Activated naive CD4-positive, alpha-beta T cell treated with anti-CD3 and anti-CD28 coated beads, Interleukin-2, amount 50 U/mL, for 24 hours (primary cell): ENCODE measurements around the gene MROH7.

Source experiments
- H3K27ac Mint-ChIP-seq: one replicate; pipeline ENCODE4 v1.8.0; 2021; ENCODE audit warnings: mild to moderate bottlenecking, mixed read lengths
- H3K27me3 Mint-ChIP-seq: one replicate; pipeline ENCODE4 v1.8.0; 2021; ENCODE audit warnings: mixed read lengths
- H3K36me3 Mint-ChIP-seq: one replicate; pipeline ENCODE4 v1.8.0; 2021; ENCODE audit warnings: mixed read lengths
- H3K4me1 Mint-ChIP-seq: one replicate; pipeline ENCODE4 v1.8.0; 2021; ENCODE audit warnings: mixed read lengths
- H3K4me3 Mint-ChIP-seq: one replicate; pipeline ENCODE4 v1.8.0; 2021; ENCODE audit warnings: mild to moderate bottlenecking, mixed read lengths
- H3K9me3 Mint-ChIP-seq: one replicate; pipeline ENCODE4 v1.8.0; 2021; ENCODE audit warnings: mixed read lengths

MROH7 gene

DNA sequence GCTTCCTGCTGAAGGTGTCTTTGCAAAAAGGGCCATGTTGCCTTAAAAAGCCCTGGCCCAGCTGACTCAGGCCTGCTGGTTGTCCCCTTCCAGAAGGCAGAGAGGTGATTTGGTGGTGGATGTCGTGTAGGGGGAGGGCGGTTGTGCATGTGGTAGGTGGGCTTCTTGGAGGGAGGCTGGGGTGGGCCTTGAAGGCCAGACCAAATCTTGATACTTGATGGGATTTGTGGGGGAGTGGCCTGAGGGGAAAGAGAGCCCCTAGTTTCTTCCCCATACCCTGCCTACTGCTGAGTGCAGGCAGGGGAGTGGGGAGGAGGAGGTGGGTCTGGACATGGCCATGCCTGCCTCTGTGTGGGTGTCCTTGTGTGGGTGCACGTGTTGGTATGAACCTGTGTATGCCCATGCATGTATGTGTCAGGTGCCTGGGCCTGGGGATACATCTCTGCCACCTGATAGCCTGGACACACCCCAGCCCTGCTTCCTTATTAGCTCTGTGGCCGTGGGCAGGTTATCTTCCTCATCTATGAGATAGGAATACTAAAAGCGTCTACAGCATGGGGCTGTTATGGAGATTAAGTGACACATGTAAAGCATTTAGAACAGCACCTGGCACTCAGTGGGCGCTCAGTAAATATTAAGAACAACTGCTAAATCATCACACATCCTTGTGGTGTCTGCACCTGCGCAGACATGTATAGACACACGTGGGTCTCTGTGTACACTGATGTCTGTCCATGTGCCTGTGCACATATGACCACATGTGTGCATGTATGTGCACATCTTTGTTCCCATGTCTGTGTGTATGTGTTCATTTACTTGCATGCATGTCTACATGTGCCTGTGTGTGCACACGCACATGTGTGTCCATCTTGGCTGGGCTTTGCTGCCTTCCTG lies 35.2 kb upstream of the MROH7 start:
- Mint-ChIP-seq H3K4me3 (no peak overlapping the region), H3K27me3 (no peaks in the 10 kb centered on the region), H3K9me3 (no peaks in the 10 kb centered on the region), H3K27ac (no peak overlapping the region), H3K36me3 (no peaks in the 10 kb centered on the region), H3K4me1 (peaks cover 14% of the 10 kb centered on the region)

DNA sequence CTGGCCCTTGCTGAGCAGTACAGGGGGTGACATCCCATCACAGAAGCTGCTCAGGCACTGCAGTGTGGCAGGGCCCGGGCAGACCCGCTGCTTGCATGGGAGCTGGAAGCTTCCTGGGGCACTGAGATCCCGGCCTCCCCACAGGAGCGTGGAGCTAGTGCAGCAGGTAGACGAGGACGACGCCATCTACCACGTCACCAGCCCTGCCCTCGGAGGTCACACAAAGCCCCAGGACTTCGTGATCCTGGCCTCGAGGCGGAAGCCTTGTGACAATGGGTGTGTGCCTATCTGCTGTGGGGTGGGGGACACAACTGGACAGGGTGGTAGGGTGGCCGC lies 34.6 kb upstream of the MROH7 start:
- H3K27ac Mint-ChIP-seq: no peak overlapping the region
- no peaks in the 10 kb centered on the region for H3K27me3 Mint-ChIP-seq

DNA sequence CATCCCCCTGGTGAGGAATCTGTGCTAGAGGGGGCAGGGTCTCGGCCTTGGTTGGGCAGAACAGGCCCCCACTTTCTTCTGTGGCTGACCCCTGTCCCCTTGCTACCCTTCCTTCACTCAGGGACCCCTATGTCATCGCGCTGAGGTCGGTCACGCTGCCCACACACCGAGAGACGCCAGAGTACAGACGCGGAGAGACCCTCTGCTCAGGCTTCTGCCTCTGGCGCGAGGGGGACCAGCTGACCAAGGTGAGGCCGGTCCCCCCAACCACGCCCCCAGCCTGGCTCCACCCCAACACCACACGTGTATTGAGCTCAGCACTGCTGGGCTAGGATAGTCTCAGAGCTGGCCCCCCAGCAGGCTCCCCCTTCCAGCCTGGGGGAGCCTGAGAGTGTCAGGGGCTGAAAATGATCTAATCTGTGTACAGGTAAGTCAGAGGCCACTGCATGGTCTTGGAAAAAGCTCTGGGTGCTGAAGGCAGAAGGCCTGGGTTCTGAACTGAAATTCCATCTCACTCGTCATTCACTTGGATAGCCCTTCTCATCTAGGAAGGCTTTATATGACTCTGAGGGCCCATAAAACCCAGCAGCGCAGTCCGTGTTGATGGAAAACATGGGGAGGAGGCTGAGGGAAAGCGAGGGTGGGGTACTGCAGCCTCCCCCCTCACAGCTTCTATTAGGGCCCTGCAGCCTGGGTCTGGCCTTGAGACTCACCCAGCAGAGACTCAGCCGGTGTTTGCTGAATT lies 33.6 kb upstream of the MROH7 start:
- H3K4me3 Mint-ChIP-seq: no peak overlapping the region
- no peaks in the 10 kb centered on the region for H3K9me3 Mint-ChIP-seq
- H3K4me1 Mint-ChIP-seq: peaks cover 14% of the 10 kb centered on the region
- no peak overlapping the region for H3K27ac Mint-ChIP-seq
- no peaks in the 10 kb centered on the region for H3K36me3 Mint-ChIP-seq
- H3K27me3 Mint-ChIP-seq: no peaks in the 10 kb centered on the region

More for the DNA sequence above, 34.6 kb upstream of the MROH7 start:
- H3K4me1 Mint-ChIP-seq: peaks cover 14% of the 10 kb centered on the region
- H3K9me3 Mint-ChIP-seq: no peaks in the 10 kb centered on the region
- H3K4me3 Mint-ChIP-seq: no peak overlapping the region
- H3K36me3 Mint-ChIP-seq: no peaks in the 10 kb centered on the region

DNA sequence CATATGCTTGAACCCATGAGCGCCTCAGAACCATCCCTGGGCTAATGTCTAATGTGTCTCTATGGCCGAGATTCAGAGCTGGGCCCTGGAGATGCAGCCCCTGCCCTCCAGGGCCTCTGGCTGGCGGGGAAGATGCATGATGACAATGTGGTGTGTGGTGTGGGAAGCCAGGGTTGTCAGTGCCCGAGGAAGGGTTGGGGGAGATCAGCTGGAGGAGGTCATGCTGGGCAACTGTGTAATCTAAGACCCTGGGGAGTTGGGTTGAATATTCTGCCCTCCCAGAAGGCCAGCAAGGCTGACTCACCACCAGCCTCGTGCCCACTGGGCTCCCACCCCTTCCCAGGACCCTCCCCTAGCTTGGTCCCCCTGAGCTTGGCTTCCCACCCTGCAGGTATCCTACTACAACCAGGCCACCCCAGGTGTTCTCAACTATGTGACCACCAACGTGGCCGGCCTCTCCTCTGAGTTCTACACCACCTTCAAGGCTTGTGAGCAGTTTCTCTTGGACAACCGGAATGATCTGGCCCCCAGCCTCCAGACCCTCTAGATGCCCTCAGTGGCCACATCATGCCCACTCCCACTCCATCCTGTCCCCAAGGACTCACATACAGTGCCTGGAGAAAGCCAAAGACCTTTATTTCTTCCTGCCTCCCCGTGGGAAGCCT lies 32.9 kb upstream of the MROH7 start:
- no peak overlapping the region for H3K4me3 Mint-ChIP-seq
- H3K36me3 Mint-ChIP-seq: no peaks in the 10 kb centered on the region
- H3K27me3 Mint-ChIP-seq: no peaks in the 10 kb centered on the region
- H3K4me1 Mint-ChIP-seq: peaks cover 14% of the 10 kb centered on the region
- H3K27ac Mint-ChIP-seq: no peak overlapping the region
- H3K9me3 Mint-ChIP-seq: no peaks in the 10 kb centered on the region

DNA sequence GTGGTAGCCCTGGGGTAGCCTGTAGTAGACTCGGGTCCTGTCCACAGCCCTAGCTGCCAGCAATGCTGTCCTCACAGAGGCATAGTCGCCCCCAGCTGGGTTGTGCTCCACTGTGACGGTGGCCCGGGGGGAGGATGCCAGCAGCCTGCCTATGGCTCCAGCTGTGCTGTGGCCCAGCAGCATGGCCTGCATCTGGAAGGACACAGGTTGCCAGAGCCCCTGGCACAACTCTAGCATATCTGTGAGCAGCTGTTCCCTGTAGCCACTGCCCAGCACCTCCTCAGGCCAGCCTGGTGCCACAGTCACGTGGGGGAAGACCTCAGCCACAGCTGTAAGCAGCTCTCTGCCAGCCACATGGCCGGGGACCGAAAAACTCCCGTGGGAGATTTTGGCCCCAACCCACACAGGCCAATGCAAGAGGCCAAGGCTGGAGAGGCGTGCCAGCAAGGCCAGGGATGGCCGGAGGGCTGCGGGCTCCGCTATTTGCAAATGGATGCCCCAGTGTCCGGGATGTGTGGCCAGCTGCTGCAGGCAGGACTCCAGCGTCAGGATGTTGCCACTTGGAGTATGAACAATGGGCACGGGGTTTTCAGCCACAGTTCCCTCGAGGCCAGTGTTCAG lies 32.2 kb upstream of the MROH7 start:
- Mint-ChIP-seq H3K4me1 (peaks cover 11% of the 10 kb centered on the region), H3K36me3 (no peaks in the 10 kb centered on the region), H3K27ac (no peak overlapping the region), H3K27me3 (no peaks in the 10 kb centered on the region), H3K4me3 (no peak overlapping the region), H3K9me3 (no peaks in the 10 kb centered on the region)

DNA sequence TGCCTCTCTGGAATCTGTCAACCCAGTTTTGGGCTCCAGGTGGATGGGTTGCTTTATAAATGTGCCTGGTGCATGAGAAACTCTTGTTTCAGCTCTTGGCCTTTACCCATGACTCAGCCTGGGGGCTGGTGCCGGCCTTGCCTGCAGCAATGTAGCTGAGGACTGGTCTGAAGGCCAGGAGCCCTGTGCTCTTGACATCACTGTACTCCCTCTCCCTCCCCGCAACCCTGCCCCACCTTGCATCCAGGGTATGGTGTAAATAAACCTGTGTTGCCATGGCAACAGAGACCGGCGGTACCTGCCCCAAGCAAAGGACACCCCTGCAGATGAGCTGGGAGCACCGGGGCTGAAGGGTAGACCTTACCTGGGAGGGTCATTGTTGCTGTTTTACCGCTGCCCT lies 31.5 kb upstream of the MROH7 start:
- Mint-ChIP-seq H3K4me1 (peaks cover 5% of the 10 kb centered on the region), H3K27ac (no peak overlapping the region), H3K36me3 (no peaks in the 10 kb centered on the region), H3K9me3 (no peaks in the 10 kb centered on the region), H3K27me3 (no peaks in the 10 kb centered on the region), H3K4me3 (no peak overlapping the region)

DNA sequence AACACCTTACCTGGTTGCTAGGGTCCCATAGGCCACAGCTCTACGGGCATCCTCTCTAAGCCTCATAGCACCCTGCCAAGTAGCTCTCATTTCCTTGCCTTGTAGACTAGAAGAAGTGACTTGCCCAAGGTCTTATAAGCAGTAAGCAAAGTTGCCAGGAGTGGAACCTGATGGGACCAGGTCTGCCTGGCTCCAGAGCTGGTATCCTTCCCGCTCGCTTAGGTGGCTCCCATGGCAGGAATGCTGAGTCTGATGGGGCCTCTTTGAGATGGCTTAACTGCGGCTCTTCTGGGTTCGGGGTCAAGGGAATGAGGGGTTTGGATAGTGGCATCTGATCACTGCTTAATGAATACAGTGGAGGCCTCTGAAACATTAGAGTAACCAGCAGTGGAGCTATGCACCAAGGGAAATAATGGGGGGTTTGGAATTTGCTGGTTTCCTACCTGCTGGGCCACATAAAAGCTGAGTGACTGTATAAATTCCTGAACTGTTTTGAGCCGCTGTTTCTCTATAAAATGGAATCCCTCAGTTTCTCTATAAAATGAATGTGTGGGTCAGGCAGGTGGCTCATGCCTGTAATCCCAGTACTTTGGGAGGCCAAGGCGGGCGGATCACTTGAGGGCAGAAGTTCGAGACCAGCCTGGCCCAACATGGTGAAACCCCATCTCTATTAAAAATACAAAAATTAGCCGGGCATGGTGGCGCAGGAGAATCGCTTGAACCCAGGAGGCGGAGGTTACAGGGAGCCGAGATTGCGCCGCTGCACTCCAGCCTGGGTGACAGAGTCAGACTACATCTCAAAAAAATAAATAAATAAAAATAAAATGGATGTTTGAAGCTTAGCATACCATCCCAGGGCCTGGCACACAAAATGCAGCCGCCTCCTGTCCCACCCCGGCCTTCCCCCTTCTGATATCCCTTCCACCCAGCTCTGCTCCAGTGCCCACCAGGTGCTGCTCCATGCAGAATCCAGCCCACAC lies 30.7 kb upstream of the MROH7 start:
- Mint-ChIP-seq H3K27me3 (no peaks in the 10 kb centered on the region), H3K4me1 (no peaks in the 10 kb centered on the region), H3K9me3 (no peaks in the 10 kb centered on the region), H3K27ac (no peak overlapping the region), H3K36me3 (no peaks in the 10 kb centered on the region), H3K4me3 (no peak overlapping the region)

DNA sequence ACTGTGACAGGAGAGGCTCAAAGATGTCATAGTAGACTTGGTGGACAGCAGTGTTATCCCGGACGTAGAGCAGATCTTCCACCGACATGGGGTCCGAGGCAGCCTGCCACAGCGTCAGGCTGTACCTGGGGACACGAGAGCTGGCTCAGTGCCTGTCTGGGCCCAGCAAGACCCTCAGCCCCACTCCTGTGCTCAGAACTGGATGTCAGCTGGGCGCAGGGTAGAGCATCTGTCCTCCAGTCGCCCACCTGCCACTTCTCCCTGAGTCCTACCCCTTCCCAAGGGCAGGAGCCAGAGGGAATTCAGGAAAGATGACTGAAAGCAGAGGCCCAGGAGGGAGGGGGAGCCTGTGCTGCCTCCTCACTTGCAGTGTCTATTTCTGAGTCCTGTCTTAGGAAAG lies 30.0 kb upstream of the MROH7 start:
- Mint-ChIP-seq H3K27ac (no peak overlapping the region), H3K9me3 (no peaks in the 10 kb centered on the region), H3K4me3 (no peak overlapping the region), H3K4me1 (no peaks in the 10 kb centered on the region), H3K36me3 (no peaks in the 10 kb centered on the region), H3K27me3 (no peaks in the 10 kb centered on the region)

DNA sequence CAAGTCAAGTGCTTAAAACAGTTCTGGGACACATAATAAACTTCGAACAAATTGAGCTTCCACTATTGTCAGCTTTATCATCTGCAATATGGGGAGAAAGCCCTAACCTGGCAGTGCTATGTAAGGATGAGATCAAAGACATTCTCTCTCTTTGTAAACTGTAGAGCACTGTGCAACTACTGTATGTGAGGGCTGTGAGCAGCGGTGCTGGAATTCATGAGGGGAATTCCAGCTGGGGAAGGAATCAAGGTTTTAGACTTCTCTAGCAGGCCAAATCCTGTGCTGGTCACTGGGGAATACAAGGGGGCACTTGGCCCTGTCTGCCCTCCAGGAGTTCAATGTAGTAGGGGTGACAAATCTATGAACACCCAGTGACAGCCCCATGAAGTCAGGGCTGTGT lies 27.6 kb upstream of the MROH7 start:
- Mint-ChIP-seq H3K36me3 (no peaks in the 10 kb centered on the region), H3K27ac (no peak overlapping the region), H3K9me3 (no peaks in the 10 kb centered on the region), H3K4me1 (no peaks in the 10 kb centered on the region), H3K4me3 (no peak overlapping the region), H3K27me3 (no peaks in the 10 kb centered on the region)

DNA sequence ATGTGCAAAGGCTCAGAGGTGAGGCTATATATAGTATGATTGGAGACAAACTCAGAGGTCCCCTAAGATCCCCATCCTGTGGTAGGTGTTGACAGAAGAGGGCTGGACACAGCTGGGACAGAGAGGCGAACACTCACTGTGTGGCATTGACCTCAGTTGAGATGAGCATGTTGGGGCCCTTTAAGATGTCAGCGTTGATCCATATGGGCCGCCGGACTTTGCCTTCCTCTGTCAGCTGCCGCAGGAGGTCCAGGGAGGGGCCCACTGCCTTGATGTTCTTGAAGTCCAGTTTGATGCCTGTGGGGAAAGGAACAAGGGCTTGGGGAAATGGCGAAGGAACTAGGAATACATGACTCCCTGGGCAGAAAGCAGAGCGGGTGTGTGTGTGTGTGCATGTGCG lies 27.0 kb upstream of the MROH7 start:
- Mint-ChIP-seq H3K4me3 (no peak overlapping the region), H3K36me3 (no peaks in the 10 kb centered on the region), H3K27ac (no peak overlapping the region), H3K9me3 (no peaks in the 10 kb centered on the region), H3K27me3 (no peaks in the 10 kb centered on the region), H3K4me1 (no peaks in the 10 kb centered on the region)

DNA sequence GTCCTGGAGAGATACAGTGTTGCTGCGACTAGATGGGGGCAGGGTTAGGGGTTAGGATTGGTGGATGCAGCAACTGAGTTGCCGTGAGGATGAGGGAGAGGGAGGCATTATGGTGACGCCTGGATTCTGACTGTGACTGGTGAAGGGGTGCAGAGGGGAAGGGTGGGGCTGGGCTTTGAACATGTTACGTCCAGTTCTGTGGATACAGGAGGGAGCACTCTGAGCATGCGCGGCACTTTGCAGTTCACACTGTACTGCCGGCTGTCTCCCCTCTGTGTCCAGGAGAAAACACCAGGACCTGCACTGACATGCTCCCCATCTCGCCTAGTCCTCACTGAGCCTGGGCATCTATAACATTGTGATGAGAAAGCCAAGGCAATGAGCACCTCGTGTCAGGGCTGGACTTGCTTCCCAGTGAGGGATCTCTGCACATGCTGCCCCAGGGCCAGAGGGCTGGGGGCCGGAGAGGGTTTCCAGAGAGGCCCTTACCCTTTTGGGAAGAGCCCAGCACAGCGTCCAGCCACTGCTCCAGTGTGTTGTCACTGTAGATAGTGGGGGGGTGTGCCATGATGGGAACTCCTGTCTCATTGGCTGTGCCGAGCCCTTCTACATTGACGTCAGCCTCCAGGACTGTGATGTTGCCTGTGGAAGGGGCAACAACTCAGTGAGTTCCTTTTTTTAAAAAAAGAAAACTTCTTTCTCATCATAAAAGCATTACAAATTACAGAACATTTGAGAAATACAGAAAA lies 25.9 kb upstream of the MROH7 start:
- no peaks in the 10 kb centered on the region for H3K9me3 Mint-ChIP-seq
- H3K4me3 Mint-ChIP-seq: no peak overlapping the region
- no peaks in the 10 kb centered on the region for H3K27me3 Mint-ChIP-seq
- H3K4me1 Mint-ChIP-seq: no peaks in the 10 kb centered on the region
- H3K27ac Mint-ChIP-seq: no peak overlapping the region
- H3K36me3 Mint-ChIP-seq: no peaks in the 10 kb centered on the region

DNA sequence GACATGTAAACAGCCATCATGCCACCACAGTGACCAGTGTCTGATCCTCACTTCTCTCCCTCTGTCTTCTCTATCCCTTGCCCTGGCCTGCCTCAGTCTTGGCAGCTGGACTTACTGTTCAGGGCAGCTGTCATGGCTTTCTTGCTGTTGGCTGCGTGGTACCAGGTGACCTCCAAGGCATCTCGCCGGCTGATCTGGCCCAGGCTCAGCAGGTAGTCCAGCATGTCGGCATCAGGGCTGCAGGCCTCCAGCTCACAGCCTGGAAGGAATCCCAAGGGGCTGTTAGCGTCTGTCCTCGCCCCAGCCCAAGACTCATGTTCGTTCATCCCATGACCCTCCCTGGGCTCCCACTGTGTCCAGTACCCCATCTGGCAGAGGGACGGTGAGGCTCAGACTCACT lies 21.8 kb upstream of the MROH7 start:
- H3K4me3 Mint-ChIP-seq: no peak overlapping the region
- no peaks in the 10 kb centered on the region for H3K36me3 Mint-ChIP-seq
- H3K27ac Mint-ChIP-seq: no peak overlapping the region
- H3K27me3 Mint-ChIP-seq: no peaks in the 10 kb centered on the region
- no peaks in the 10 kb centered on the region for H3K4me1 Mint-ChIP-seq
- H3K9me3 Mint-ChIP-seq: no peaks in the 10 kb centered on the region

DNA sequence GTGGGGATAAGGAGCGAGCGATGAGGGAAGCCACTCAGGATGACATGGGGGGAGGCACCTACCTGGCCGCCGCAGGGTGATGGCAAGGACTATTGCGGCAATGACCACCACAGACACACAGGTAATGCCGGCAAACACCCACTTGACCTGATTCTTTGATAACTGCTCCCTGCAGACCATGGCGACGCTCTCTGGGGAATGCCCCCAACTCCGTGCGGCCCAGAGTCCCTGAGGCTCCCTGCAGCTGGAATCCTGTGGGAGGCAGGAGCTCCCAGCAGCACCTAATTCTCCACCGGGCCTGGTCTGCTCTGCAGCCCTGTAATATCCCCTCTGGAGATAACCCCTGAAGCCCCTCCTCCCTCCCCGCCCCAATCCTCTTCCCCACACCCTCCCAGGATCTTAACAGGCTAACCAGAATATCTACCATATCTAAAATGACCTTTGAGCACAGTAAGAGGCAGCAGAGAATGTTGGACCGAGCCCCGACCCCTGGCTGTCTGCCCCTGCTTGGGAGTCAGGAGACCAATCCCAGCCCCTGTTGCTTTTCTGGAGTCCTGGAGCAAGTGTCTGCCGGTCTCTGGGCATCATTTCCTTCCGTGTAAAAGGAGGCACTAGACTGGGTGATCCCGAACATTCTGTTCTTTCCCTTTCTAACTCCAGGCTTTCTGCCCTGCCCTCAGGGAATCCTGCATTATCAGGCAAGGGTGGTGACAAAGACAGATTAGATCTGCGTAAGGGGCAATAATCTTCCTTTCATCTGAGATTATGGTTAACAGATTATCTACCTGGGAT lies 18.2 kb upstream of the MROH7 start, which contains the start of gene FAM151A:
TSS of gene FAM151A (minus strand) at position 310 of the 792 bp plus-strand sequence. CDS start at position 180, 130 bp downstream.
- Mint-ChIP-seq H3K4me1 (no peaks in the 10 kb centered on the region), H3K27me3 (no peaks in the 10 kb centered on the region), H3K4me3 (no peak within 1 kb of the TSS), H3K9me3 (no peaks in the 10 kb centered on the region), H3K27ac (no peak within 1 kb of the TSS), H3K36me3 (no peaks in the 10 kb centered on the region)
